HG03103 (cell line): Measurements from ENCODE around the gene KCNE1.
"Not testable (repeated sequence)": the region's sequence is repeated elsewhere in the genome, so short reads cannot be mapped to it uniquely, and the experiment has no call there.

Source experiments
- ATAC-seq: cut with Tn5 transposase; IDR thresholded peaks from one replicate; pipeline ENCODE4 v1.9.1; 2021; ENCODE audit warnings: low read depth; ENCODE audit not compliant: unreplicated experiment

Gene KCNE1

DNA sequence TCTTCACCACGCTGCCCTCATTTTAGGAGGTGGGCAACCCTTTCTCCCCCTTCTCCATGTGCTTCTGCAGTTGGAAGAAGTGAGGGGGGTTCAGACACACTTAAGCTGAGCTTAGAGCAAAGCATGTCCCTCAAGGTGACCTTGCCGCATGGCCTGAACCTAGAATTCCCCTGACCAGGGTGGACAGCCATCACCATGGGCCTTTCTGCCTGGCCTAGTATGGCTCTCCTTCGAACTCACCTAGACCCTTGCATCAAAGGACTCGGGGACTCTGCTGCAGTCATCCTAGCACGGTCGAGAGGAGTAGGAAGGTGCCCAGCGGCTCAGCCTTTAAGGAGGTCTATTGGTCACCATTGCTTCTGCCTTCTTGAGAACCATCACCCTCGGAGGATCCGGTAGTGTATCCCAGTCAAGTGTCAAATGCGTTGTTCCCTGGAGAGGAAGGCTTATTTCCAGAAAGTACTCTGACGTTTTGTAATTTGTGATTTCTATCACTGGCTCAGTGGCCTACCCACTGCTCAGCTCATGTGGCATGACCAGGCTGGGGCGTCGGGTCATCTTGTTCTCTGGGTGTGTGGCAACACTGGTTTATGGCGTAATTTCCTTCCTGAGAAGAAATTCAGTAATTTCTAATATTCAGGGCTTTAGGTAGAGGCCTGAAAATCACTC lies at the start of gene KCNE1:
Gene KCNE1 (minus strand): TSS at position 424 of the 669 bp plus-strand sequence. CDS start 62,576 bp downstream, outside the sequence.
- ATAC-seq: no peak

- ATAC-seq: no peak
Observed at GRCh38 chr21:34561806-34562205, 49.8 kb upstream of the KCNE1 start.

DNA sequence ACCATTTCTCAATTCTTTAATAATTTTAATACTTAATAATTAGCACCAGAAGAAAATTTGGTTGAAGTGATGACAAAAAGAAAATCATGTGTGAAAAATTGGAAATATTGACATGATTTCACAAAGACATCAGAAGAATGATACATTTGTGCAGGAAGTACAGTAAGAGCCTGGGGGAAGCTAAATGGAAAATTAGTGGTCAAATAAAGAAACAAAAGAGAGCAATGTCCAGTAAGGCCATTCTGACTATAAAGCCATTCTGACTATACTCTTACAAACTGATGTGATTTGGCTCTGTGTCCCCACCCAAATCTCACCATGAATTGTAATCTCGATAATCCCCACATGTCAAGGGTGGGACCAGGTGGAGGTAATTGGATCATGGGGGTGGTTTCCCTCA lies 48.6 kb upstream of the KCNE1 start:
- ATAC-seq: no peak

DNA sequence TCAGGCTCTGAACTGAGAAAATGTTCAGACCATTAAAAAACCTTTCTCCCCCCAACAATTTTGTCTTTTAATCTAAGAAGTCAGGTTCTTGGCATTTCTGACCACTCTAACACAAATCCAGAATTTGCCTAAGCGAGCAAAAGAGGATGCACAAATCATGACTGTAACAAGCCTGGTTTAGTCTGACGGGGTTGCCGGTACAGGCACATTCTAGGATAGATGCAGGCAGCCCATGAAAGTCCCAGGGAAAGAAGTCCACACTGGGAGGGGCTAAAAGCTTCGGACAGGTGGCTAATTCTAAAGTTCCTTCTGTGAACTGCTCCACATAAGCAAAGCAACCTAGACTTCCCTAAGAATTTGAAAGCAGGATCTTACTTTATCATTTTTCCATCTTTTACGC lies 48.0 kb upstream of the KCNE1 start:
- ATAC-seq: no peak

DNA sequence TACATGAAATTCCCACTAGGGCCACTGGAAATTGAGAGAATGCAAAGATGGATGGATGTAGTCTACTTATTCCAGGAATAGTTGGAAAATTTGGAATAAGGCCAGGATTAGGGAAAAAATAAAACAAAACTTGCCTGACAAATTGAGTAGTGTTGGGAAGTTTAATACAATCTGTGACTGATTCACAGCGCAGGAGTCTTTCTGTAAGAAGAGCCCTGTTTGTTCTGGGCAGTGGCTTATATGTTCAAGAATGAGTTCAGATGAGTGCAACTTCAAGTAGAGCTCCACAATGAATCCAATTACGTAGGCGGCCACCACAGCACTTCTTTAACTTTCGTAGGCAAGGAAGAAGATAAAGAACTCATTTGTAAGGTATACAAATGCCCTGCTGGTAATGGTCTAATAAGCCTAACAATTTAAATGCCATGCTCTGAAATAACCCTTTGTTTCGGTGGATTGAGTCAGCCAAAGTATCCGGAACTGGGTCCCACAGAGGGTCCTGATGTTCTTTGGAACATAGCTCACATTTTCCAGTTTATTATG lies 47.1 kb upstream of the KCNE1 start:
- no peak for ATAC-seq

DNA sequence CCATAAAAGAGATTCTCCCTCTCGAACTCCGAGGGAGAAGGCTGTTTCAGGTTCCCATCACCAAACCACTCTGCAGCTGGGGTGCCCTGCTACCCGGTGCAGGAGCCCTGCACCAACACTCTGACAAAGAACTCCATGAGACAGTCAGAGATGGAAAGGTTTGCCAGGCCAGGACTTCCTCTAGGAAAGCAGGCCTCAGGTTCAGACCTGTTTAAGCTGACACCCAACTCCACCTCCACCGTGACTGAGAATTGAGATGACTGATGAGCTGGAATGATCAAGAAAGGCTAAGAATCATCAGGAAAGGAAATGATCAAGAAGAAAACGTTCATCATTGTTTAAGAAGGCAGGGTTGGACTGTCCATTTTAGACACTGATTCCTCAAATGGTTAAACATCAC lies 46.2 kb upstream of the KCNE1 start:
- ATAC-seq: no peak

- no peak for ATAC-seq
Observed at GRCh38 chr21:34557261-34557660, 45.3 kb upstream of the KCNE1 start.

GRCh38 chr21:34554670-34555069 lies 42.7 kb upstream of the KCNE1 start:
- ATAC-seq: not testable (repeated sequence)

DNA sequence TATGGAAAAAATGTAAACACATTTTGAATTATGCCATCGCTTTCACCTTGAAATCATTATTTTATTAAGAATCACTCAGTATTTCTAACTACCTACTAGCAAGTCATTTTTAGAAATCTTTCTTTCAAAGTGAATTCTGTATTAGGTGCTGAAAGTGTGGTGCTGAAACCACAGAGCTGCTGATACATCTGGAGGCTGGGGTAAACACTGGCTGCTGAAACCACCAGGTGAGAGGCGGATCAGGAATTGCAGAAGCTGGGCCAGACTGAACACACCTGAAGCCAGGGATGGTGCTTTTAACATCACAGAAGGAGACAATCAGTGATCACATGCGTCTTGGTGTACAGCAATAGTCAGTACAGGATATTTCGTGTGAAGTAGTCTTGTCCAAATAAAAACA lies 42.2 kb upstream of the KCNE1 start:
- no peak for ATAC-seq

DNA sequence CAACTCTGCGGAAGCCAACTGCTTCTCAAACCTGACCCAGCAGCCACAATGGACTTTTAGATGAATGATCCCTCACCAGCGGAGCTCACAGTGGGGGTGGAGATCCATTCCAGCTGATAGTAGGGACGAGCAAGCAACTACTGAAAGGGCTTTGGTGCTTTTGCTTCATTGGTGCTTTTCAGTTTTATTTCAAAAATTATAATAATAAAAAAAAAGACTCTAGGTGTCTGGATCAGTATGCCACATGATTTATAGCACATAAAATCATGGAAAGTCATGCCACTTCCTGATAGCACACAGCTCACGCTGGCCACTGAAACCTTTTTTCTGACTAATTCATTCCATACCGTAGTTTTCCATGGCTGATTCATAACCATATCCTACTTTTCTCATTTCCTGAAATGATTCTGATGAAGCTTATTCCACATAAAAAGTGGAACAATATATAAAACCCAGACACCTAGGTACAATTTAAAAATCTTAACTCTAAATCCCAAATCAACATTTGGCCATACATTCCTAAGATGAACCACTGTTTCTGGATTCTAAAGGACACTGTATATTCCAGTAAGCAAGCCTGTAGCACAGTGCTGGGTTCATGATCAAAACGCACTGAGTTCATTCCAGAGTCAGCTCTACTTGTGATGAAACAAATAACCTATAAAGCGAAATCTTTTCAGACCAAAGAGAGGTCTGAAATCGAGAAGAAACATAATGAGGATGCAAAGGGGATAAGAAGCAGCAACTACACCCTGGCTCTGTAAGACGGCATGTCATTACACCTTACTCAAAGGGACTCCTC lies 41.3 kb upstream of the KCNE1 start:
- ATAC-seq: no peak

GRCh38 chr21:34552360-34553098 lies 40.5 kb upstream of the KCNE1 start:
- no peak for ATAC-seq

DNA sequence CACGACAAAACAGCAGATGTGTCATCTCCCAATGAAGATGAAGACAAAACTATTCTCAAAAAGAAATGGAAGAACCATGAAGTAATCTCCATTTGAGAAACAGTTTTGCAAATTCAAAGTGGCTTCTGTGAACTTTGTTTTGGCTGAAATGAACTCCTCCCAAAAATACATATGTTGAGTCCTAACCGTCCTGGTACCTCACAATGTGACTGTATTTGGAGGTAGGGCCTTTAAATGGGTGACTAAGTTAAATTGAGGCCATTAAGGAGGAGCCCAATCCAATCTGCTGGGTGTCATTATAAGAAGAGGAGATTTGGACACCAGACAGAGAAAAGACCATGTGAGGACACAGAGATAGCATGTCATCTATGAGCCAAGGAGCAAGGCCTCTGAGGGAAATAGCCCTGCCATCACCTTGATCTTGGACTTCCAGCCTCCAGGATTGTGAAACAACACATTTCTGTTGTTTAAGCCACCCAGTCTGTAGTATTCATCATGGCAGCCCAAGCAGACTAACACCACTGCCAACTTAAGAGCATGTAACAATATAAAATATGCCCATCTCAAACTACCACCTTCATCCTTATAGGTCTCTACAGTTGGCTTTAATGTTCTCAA lies 38.3 kb upstream of the KCNE1 start:
- no peak for ATAC-seq

GRCh38 chr21:34548781-34549376 lies 36.9 kb upstream of the KCNE1 start:
- ATAC-seq: no peak

- ATAC-seq: no peak
Observed at GRCh38 chr21:34546542-34546941, 34.5 kb upstream of the KCNE1 start.

- peak; percentile 91 for ATAC-seq
Observed at GRCh38 chr21:34545079-34545884, 33.3 kb upstream of the KCNE1 start.

DNA sequence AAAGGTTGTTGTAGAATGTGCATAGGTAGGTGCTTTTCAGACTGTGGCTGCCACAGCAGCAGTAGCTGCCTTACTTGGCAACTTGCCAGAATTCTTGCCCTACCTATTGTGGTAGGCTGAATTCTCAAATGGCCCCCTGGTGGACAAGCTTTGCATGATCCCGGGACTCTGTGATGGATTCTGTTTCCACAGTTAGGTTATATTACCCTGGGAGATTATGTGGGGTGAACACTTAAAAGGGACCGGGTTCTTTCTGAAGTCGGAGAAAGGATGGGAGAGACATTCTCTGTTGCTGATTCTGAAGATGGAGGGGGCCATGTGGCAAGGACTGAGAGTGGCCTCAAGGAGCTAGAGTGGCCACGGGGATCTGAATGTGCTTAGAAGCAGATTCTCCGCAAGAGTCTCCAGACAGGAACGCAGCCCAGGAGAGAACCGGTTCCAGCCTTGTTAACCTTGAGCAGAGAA lies 32.1 kb upstream of the KCNE1 start:
- ATAC-seq: no peak

GRCh38 chr21:34543017-34543416 lies 31.0 kb upstream of the KCNE1 start:
- ATAC-seq: no peak

DNA sequence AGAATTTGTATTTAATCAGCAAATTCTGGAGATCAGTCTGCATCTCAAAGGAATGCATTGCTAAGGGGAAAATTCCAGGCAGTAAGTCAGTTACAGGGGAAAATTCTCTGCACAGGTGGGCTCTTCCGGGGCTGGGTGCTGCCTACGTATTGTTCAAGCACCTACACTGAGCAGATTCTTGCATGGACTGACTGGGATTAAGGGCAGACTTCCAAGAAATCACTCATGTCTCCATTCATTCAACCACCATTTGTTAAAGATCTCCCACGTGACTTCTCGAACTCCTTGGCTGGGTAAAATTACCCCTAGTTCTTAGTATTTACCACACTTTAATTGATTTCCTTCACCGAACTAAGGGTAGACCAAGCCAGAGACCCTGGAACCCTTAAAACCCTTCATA lies 28.2 kb upstream of the KCNE1 start:
- no peak for ATAC-seq

- no peak for ATAC-seq
Observed at GRCh38 chr21:34537838-34538237, 25.8 kb upstream of the KCNE1 start.
